Embryonic facial prominence (tissue), 1 donor: ENCODE data around the gene PYY.

Experiments used
- DNase-seq: peaks from one replicate; pipeline ENCODE4 v3.0.0-alpha.2; 2016; ENCODE audit errors: extremely low spot score

PYY gene

DNA sequence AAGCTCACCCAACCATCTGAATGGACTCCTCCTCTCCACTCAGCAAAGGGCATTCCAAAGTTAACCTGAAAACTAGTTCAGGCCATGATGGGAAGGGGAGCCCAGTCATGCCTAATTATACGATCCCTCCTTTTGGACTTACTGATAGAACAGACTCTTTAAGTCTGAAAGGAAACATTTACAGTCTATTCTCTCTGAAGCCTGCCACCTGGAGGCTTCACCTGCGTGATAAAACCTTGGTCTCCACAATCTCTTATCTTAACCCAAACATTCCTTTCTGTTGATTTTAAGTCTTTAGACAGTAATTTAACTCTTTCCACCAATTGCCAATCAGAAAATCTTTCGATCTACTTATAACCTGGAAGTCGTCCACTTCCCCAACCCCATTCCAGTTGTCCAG is 37.4 kb downstream of the PYY start:
- DNase-seq, result no peak

DNA sequence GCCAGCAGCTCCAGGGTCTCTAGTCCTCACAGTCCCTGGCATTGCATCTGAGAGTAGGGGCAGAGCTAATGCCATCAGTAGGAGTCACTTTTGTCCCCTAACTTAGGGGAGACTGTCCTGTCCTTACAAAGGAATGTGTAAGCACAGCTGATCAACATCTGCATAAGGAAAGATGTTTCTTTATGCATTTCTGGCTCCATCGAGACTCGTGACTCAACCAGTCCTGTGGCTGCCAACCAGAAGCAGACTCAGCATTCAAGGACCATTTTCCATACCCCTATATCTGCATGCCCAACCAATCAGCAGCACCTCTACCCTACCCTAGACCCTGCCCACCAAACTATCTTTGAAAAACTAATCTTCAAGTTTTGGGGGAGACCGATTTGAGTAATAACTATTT is 38.2 kb downstream of the PYY start:
- DNase-seq, result no peak

DNA sequence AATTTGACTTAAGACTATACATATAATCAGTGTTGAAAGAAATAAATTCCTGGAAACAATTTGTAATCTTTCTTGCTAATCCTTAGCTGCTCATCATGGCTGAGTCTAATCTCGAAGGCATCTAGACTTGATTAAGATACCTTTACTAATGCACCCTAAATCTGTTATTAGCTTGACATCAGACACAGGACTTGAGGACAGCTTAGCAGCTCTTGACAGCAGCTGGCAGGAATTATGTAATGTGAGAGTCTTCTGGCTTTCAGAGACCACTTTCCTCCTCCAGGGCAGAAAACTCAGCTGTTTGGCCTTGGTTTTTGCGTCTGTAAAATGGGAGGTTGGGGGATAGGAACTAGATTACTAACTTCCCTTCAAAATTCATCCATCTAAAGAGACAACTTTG is 39.3 kb downstream of the PYY start:
- no peak for DNase-seq

DNA sequence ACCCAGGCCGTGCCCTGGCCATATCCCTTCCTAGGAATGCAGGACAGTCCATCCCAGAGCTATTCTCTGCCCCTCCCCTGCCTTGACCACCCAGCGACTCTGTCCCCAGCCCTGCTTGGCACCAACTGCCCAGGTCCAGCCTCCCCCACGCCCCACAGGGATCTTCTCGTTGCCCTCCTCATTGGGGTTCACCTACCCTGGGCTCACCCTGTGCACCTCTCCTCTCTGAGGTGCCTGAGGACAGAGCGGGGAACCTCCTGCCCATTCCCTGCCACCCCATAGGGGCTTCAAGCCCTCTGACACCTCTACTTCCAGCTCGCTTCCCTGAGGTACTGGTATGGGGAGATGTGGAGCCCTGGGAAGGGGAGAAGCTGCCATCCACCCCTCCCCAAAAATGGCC is 40.2 kb downstream of the PYY start:
- no peak for DNase-seq

DNA sequence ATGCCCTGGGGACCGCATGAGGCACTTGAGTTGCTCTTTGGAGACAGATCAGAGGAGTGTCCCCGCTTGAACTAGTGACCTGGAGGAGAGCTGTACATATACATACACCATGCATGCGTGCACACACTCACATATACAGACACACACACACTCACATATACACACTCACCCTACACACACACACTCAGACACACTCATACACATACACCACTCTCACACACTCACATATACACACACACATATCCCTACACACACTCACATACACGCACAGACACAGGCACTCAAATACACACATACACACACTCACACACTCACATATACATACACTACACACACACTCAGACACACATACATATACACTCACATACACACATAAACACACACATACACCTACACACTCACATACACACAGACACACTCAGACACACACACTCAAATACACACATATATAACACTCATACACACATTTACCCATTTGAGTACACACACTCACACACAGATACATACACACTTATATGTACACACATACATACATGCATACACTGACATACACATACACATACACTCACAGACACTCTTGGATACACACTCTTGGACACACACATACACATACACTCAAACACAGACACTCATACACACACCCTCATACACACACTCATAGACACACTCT is 41.0 kb downstream of the PYY start:
- no peak for DNase-seq

DNA sequence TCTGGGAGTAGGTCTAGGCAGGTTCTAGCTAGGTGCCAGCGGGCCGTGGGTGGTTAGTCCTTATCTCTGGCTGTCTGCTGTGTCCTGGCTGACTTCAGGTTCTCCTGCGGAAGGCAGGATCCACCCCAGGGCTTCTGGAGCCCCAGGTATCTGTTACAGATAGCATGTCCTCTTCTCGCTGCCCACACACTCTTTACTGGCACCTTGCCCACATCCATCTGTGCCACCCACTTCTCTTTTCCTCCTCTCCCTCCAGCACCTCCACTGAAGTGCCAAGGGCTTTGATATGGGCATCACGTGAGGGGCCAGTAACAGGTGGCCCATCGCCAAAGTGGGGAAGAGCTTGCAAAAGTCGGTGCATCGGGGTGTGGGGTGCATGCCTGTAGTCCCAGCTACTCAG is 41.8 kb downstream of the PYY start:
- DNase-seq, result no peak

DNA sequence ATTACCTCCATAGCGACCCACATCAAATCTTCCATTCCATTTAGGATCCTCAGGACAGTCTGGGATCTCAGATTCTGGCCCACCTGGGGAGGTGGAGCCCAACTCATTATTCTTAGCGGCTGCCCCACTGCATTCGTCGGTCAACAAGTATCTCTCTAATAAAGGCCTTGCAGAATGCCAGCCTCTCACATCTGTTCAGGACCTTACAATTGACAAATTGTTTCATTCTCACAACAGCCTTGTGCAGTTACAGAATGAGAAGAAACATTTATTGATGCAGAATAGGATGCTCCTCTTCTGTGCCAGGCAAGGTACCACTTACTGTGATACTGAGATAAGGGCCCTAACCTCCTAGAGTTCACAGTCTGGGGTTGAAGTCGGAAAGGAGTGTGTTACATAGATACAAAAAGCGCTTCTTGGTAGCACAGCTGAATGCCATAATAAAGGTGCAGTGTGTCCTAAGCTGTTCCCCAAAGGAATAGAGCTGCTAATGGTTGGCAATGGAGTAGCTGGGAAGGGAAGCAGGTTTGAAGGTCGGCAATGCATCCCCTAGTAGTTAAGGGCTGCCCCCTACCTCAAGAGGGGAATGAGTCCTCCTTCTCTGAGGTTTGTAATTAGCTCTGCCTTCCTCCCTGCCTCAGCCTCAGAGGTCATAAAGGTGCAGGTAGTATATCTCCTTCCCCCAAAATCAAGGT is 44.1 kb downstream of the PYY start:
- no peak for DNase-seq

DNA sequence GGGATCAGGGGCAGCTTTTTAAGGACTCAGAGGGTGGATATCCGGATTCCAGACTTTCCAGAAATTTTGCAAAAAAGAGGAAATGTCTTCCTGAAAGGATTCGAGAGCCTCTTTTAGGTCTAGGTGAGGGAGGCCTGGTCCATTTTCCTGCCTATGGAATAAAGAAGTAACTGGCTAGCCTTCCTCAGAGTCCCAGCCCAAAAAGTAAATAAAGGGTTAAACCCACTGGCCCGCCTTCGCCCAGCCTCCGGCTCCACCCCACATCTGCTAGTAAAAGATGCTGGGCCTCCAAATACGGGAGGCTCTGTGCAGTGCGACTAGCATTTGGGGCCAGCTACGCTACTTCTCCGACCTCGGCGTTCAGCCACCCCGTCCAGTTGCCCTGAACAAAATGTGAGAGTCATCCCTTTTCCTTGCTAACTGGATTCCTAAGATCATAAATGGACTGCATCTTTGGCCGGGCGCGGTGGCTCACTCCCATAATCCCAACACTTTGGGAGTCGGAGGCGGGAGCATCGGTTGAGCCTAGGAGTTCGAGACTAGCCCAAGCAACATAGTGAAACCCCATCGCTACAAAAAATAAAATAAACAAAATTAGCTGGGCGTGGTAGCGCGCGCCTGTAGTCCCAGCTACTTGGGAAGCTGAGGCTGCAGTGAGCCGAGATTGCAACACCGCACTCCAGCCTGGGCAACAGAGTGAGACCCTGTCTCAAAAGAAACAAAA is 45.6 kb downstream of the PYY start:
- peak; percentile 57 for DNase-seq

DNA sequence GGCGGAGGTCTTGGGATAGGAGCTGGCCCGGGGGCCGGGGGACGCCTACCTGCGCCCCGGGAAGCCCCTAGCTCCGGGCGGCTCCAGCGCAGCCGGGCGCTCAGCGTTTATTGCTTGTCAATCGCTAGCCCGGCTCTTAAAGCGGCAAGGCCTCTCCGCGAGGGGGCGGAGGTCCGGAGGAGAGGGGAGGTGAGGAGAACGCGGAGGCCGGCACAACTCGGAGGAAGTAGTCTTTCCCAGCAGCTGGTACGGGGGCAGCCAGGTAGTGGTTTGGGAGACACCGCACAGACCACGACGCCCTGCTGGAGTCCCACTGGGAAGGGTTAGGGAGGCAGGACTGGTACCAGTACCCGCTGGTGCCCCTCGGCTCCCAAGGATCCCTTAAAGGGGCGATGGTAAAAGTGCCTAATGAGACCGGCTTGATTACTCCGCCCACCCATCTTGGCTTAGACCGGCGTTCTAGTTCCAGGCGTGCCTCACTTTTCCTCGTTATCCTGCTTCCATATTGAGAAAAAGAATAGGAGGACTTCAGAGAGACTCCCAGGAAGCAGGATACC is 46.2 kb downstream of the PYY start, which contains the start of gene MPP2:
TSS of gene MPP2 (minus strand) at position 112 of the 557 bp plus-strand sequence. CDS start 3,076 bp downstream, outside the sequence.
- peak; percentile 40 for DNase-seq

DNA sequence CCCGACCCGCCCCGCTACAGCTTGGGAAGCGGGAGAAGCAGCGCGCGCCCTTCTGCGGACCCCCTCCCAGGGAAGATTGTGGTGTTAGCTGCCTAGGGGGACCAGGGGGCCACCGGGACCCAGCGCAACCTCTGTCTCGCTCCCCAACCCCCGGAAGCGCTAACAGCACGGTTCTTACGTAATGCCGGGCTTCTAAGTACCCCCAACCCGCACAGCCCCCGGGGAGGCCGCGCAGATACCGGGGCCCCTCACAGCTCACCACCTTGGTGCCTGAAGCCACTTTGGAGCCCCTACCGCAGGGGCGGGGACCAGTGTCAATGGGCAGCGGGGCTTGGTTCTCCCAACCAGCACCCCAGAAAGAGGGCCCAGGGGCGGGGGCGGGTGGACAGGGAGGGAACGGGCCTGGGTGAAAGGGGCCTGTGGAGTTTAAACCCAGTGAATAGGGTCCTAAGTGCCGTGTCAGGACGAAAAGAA is 46.8 kb downstream of the PYY start:
- DNase-seq, result no peak

DNA sequence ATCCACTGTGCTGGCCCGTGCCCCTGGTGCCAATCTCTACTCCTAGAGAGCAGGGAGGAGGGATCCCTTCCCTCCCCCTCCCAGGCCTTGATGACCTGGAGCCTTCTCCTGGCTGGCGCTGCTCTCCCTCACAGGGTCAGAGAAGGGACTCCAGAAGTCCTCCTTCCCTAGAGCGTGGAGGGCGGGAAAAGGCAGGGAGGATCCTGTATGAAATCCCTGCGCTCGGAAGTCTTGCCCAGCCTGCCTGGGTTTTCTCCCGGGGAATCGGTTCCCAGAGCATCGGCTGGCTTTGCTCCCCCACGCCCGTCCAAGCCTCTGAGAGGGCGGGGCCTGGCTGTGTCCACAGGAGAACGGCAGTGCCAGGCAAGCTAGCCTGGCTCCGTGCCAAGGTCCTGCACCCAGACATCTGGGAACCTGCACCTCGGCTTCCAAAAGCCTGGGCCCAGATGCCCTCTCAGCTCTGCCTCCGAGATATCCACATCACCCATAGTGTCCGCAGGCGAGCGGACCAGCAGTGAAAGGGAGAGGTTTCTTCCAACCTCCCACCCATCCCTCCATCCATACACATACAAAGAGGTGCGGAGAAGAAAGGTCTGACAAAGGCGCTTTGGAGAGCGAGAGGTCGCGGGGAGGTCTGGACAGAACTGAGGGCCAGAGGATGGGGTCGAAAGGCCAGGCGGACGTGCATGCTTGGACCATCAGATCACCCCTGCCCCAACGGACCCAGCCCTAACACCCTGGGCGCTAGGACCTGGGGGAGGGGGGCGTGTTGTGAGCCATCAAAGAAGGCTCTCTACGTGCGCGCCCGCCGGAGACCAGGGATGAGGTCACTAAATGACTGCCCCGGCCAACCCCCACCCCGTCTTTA is 47.5 kb downstream of the PYY start:
- DNase-seq, result no peak

DNA sequence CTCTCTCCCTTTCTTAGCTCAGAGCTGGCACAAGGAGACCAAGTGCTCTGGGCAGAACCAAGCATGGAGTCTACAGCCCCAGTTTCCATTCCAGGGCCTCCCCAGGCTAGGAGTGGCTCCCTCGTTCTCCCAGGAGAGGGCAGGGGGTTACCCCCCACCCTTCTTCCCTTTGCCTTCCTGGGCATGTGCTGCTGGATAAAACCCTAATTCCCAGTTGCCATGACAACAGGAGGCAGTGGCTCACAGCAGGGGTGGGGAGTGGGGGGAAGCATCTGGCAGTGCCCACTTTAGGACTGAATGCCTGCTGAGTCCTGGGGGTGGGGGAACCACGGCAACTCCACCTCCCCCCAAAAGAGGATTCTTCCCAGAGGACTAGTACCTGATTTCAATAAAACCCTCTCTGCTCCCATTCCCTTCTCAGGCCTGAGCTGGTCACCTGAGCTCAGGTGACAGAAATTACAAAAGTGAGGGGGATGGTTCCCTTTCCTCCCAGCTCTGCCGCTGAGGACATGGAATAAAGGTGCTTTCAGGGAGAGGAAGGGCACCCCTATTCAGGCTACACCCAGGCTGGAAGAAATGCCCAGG is 48.2 kb downstream of the PYY start:
- no peak for DNase-seq
